ENCODE measurements around the gene SLITRK6. TPM values are rescaled to one million over a fixed set of nuclear protein-coding genes. Genes with fewer than 3 reads are reported as not detected.
A peak's percentile ranks its signal among the peaks of the same experiment; 100 is the strongest.

Gene SLITRK6, protein sequence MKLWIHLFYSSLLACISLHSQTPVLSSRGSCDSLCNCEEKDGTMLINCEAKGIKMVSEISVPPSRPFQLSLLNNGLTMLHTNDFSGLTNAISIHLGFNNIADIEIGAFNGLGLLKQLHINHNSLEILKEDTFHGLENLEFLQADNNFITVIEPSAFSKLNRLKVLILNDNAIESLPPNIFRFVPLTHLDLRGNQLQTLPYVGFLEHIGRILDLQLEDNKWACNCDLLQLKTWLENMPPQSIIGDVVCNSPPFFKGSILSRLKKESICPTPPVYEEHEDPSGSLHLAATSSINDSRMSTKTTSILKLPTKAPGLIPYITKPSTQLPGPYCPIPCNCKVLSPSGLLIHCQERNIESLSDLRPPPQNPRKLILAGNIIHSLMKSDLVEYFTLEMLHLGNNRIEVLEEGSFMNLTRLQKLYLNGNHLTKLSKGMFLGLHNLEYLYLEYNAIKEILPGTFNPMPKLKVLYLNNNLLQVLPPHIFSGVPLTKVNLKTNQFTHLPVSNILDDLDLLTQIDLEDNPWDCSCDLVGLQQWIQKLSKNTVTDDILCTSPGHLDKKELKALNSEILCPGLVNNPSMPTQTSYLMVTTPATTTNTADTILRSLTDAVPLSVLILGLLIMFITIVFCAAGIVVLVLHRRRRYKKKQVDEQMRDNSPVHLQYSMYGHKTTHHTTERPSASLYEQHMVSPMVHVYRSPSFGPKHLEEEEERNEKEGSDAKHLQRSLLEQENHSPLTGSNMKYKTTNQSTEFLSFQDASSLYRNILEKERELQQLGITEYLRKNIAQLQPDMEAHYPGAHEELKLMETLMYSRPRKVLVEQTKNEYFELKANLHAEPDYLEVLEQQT
- total RNA-seq: not detected

DNA sequence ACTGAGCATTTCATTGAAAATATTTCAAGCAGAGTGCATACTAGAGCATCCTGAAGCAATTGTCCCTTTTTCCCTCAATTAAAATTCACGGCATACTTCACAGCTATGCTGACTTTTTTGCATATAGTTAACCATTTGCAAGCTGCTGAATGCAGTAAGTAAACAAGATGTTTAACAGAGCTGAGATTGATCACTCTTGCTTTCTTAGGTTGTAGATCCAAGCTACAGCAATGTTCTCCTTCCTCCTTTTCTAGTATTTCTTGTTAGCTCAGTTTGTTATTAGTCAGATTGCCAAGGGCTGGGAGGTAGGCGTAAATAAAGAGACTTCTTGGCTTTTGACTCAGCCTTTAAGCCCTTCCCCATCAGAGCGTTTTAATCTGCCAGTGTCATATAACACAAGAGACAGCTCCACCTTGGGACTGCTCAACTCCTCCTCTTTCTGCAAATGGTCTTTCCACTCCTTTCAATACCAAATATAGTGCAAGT is at the start of gene SLITRK6:
Gene SLITRK6 (minus strand): TSS at position 323 of the 486 bp plus-strand sequence. CDS start 2,911 bp downstream, outside the sequence.
- H3K27me3 ChIP-seq: no peaks in the 10 kb centered on the region
- H3K4me3 ChIP-seq: no peak within 1 kb of the TSS
- no peaks in the 10 kb centered on the region for H3K4me1 ChIP-seq
- no peaks in the 10 kb centered on the region for H3K36me3 ChIP-seq
- TF ChIP-seq, protein P1, sequence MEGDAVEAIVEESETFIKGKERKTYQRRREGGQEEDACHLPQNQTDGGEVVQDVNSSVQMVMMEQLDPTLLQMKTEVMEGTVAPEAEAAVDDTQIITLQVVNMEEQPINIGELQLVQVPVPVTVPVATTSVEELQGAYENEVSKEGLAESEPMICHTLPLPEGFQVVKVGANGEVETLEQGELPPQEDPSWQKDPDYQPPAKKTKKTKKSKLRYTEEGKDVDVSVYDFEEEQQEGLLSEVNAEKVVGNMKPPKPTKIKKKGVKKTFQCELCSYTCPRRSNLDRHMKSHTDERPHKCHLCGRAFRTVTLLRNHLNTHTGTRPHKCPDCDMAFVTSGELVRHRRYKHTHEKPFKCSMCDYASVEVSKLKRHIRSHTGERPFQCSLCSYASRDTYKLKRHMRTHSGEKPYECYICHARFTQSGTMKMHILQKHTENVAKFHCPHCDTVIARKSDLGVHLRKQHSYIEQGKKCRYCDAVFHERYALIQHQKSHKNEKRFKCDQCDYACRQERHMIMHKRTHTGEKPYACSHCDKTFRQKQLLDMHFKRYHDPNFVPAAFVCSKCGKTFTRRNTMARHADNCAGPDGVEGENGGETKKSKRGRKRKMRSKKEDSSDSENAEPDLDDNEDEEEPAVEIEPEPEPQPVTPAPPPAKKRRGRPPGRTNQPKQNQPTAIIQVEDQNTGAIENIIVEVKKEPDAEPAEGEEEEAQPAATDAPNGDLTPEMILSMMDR (IDR thresholded peaks at IDR 0.05): no peak
- H3K27ac ChIP-seq: no peak within 1 kb of the TSS
- no peaks in the 10 kb centered on the region for H3K9me3 ChIP-seq
- intact Hi-C loops (cut with DNase I): no loop called here
- DNase-seq (ENCODE audit: low spot score in 2 of 2): no peak

DNA sequence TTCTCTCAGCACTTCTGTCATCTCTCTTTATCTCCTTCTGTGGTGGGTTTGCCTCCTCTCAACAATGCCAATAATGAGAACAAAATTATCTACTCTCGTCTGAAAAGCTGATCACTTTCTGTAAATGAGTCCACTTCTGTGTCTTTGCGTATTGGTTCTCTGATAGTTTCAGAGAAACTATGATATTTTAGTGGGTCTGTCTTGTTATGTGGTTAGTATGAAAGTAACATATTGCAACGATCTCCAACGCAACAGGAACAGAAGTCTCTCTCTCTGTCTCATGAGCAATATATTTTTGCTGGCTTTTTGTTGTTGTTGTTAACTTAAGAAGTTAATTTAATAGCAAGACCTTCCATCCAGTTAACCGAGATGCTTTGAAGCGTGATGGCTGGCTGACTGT is 47.8 kb upstream of the SLITRK6 start:
- intact Hi-C loops (cut with DNase I): no loop called here
- TF ChIP-seq, protein P1 (IDR thresholded peaks at IDR 0.05): no peak
- DNase-seq (ENCODE audit: low spot score in 2 of 2): no peak
- Histone ChIP-seq H3K4me1 (no peaks in the 10 kb centered on the region), H3K27ac (no peak overlapping the region), H3K27me3 (no peaks in the 10 kb centered on the region), H3K36me3 (no peaks in the 10 kb centered on the region), H3K4me3 (no peak overlapping the region), H3K9me3 (no peaks in the 10 kb centered on the region)

DNA sequence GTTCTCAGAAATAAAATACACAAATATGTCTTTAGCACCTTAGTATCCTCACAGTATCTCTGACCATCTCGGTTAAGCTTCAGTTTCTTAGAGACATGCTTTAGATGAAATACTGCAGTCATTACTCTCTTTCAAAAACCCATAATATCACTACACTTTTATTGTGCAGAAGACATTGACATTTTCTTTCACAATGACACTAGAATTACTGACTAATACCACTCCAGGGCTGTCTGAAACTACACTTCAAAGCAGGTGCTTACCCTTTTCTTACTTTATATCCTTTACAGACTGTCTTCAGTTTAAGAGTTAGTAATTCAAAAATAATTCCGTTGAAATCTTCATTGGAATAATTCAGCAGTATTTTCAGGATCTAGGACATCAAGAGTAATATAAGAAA is 42.2 kb upstream of the SLITRK6 start:
- TF ChIP-seq, protein P1 (IDR thresholded peaks at IDR 0.05): no peak
- intact Hi-C loops (cut with DNase I): no loop called here

DNA sequence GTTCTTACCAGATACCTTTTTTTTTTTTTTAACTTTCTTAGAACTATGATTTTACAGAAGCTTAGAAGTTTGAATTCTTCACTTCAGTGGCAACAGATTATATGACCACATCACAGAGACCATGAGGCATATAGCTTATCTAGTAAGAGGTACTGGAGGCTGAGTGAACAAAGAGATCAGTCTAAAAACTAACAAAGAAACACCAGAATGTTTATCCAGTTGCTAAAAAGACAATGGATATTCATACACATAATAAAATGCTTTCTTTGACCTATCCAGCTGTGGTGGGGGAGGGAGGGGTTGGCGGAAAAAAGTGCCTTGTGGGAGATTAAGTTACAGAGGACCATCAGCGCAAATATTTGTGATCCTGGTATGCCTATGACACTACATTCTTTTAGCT is 34.7 kb upstream of the SLITRK6 start:
- Histone ChIP-seq H3K4me3 (no peak overlapping the region), H3K27ac (no peak overlapping the region), H3K36me3 (no peaks in the 10 kb centered on the region), H3K9me3 (no peaks in the 10 kb centered on the region), H3K27me3 (no peaks in the 10 kb centered on the region), H3K4me1 (no peaks in the 10 kb centered on the region)
- TF ChIP-seq, protein P1 (IDR thresholded peaks at IDR 0.05): no peak
- intact Hi-C loops (cut with DNase I): no loop called here
- DNase-seq (ENCODE audit: low spot score in 2 of 2): no peak

More for the DNA sequence above, 42.2 kb upstream of the SLITRK6 start:
- H3K27me3 ChIP-seq: no peaks in the 10 kb centered on the region
- no peak overlapping the region for H3K4me3 ChIP-seq
- H3K9me3 ChIP-seq: no peaks in the 10 kb centered on the region
- H3K4me1 ChIP-seq: no peaks in the 10 kb centered on the region
- H3K36me3 ChIP-seq: no peaks in the 10 kb centered on the region
- H3K27ac ChIP-seq: no peak overlapping the region
- no peak for DNase-seq (ENCODE audit: low spot score in 2 of 2)

DNA sequence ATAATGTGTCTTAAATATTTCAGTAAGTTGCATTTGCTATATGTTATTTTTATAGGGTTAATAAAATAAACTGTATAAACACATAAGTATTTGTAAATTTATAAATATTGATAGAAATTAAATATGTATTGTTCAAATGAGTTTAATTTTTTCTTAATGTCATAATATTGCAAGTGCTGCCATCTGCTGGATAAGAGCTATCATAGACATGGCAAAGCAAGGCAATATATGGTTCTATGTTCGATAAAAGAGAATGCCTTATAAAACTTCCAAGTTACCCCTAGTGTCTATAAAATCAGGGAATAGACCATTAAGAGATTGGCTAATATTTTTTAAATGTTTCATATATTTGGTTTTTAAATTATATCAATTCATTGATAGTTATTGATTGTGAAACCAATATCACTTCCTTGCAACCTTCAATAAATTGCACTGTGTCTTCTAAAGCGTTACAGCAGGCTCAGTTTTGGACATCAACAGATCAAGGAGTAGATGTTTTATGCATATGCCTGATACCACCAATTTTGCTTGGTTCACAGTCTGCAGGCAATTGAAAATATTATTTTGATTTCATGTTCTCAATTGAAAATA is 29.0 kb upstream of the SLITRK6 start:
- no peak overlapping the region for H3K27ac ChIP-seq
- TF ChIP-seq, protein P1 (IDR thresholded peaks at IDR 0.05): peak in 2 of 3 experiments; percentile 24 to 46
- no peaks in the 10 kb centered on the region for H3K9me3 ChIP-seq
- DNase-seq (ENCODE audit: low spot score in 2 of 2): no peak
- no peaks in the 10 kb centered on the region for H3K27me3 ChIP-seq
- no peaks in the 10 kb centered on the region for H3K4me1 ChIP-seq
- no peaks in the 10 kb centered on the region for H3K36me3 ChIP-seq
- intact Hi-C loops (cut with DNase I): no loop called here
- no peak overlapping the region for H3K4me3 ChIP-seq
